Heart left ventricle (tissue), 16 donors: ENCODE results near the gene CBX1. TPM values are rescaled to one million over a fixed set of nuclear protein-coding genes. Genes with fewer than 3 reads are reported as not detected.
A peak's percentile ranks its signal among the peaks of the same experiment; 100 is the strongest.

Experiments used
- ATAC-seq, 4 donors: fragments of 200-7000 bp; cut with Tn5 transposase; one replicate each; pipeline ENCODE4 v1.9.1; 2020 to 2022; ENCODE audit warnings: moderate library complexity in 4 of 4, mild to moderate bottlenecking in 3 of 4, moderate number of reproducible peaks in 1 of 4
- DNase-seq, 5 donors: peaks; one replicate each; pipeline ENCODE4 v3.0.0-alpha.2; 2020
- H3K27ac ChIP-seq, 12 donors: fragments of 200-600 bp; sonication (generic) in 4 of 12; one replicate each; pipeline versions ENCODE4 v1.5.0 to v1.8.0; 2016 to 2022; ENCODE audit warnings: mild to moderate bottlenecking in 2 of 12
- H3K27me3 ChIP-seq, 9 donors: fragments of 200-600 bp; sonication (generic) in 2 of 9; one replicate each; pipeline versions ENCODE4 v1.5.1 to v1.8.0; 2016 to 2022; ENCODE audit warnings: mild to moderate bottlenecking in 3 of 9
- H3K36me3 ChIP-seq, 9 donors: fragments of 200-600 bp; sonication (generic) in 2 of 9; one replicate each; pipeline versions ENCODE4 v1.5.0 to v1.8.0; 2018 to 2022; ENCODE audit warnings: mild to moderate bottlenecking in 2 of 9
- H3K4me1 ChIP-seq, 12 donors: fragments of 200-600 bp; sonication (generic) in 4 of 12; one replicate each; pipeline versions ENCODE4 v1.5.0 to v1.8.0; 2016 to 2022; ENCODE audit warnings: mild to moderate bottlenecking in 3 of 12
- H3K4me3 ChIP-seq, 12 donors: fragments of 200-600 bp; sonication (generic) in 4 of 12; one replicate each; pipeline versions ENCODE4 v1.5.0 to v1.8.0; 2017 to 2022; ENCODE audit warnings: mild to moderate bottlenecking in 9 of 12, moderate library complexity in 4 of 12
- H3K9me3 ChIP-seq, 12 donors: fragments of 200-600 bp; sonication (generic) in 4 of 12; one replicate each; pipeline versions ENCODE4 v1.5.0 to v1.8.0; 2016 to 2022; ENCODE audit warnings: mild to moderate bottlenecking in 1 of 12
- CTCF ChIP-seq, 12 donors: fragments of 200-600 bp; sonication (generic) in 4 of 12; IDR thresholded peaks; one replicate each; pipeline versions ENCODE4 v1.5.0 to v1.8.0; 2018 to 2022; ENCODE audit warnings: antibody characterized with exemption in 12 of 12, mild to moderate bottlenecking in 5 of 12
- POLR2A ChIP-seq, 2 donors: fragments of 450-650 bp; IDR thresholded peaks; one replicate each; pipeline ENCODE4 v1.6.1; 2017; ENCODE audit warnings: antibody characterized with exemption in 2 of 2, mild to moderate bottlenecking in 2 of 2, moderate library complexity in 2 of 2
- WGBS, 4 donors: extraction: QIAGEN DNeasy Blood & Tissue Kit in 2 of 4; methylation state at CpG; one replicate each; pipeline versions ENCODE4 v1.1.5 to v1.1.7; 2013 to 2018; 5-methylcytosine and 5-hydroxymethylcytosine counted together
- intact Hi-C, 10 donors: fragments of 100-400 bp; cut with DNase I; formaldehyde crosslinking; loops; one replicate each; pipeline versions ENCODE4 v1.11.1 to v1.14.2; 2022
- polyA plus RNA-seq, 2 donors: library from polyadenylated mRNA; stranded (reverse); fragments of 200-250 nt; gene quantifications; one replicate each; pipeline ENCODE4 v1.2.3, GENCODE V29; 2013
- total RNA-seq, 9 donors: library from RNA; depleted of rRNA in 2 of 9; stranded (reverse); fragments of >200 nt in 2 of 9; fragmentation: NEBNext Ultra II Directional in 3 of 9; extraction: Animal tissue kit (Norgen Biotek cat#: 25700) in 3 of 9; gene quantifications; one replicate each; pipeline versions ENCODE4 v1.1.0 to v1.2.4, GENCODE V29; 2016 to 2023
- donor health status: ischemic (EF 13 %, LVEDD 7.1; RV severe dilation, severe dysfunction).
- donor health status: healthy with polysubstance abuse.
- donor health status: DM: no; HTN: yes; CAD: no.
- donor health status: DM: no; HTN: no; CAD: no.
- donor health status: ischemic (EF 25% LVEDD 6.9; RV normal size, moderate dysfunction).
- donor health status: ischemic (EF 25% LVEDD 5.7; RV mildly dilated, moderate dysfunction).
- donor health status: healthy.
- donor health status: DM: yes; HTN: yes; CAD: no.
- donor health status: ischemic (EF 35%, LVEDD 5.7; RV mildly dilated, moderate dysfunction).
- donor health status: nonischemic (EF 11% LVEDD 7.7; RV severe dilation, severe dysfunction).
- donor health status: DM: yes; HTN: yes; CAD: no.
- donor health status: PGD.
- donor health status: ischemic (EF 29% LVEDD 5.4; RV normal size, mild dysfunction).
- donor health status: nonischemic (EF 23%, LVEDD 6.1; RV moderate dilation, normal function).

CBX1 gene
- total and polyA plus RNA-seq, 11 donors: 24.6 to 51.7 (median 37.9) TPM

- TF ChIP-seq POLR2A (IDR thresholded peaks at IDR 0.05) (no peak), CTCF (IDR thresholded peaks at IDR 0.05) (no peak)
- H3K4me3 ChIP-seq: peak overlapping the region; percentile 73 to 97 (median 88)
- peaks cover 0 to 5% (median 0%) of the 10 kb centered on the region in 12 donors for H3K9me3 ChIP-seq
- 46 to 59% (median 48%) methylated on average over 13 of the region's 13 CpGs for WGBS, 4 donors
- H3K4me1 ChIP-seq: peaks cover 0 to 55% (median 22%) of the 10 kb centered on the region in 12 donors
- DNase-seq (no peak), ATAC-seq (no peak)
- H3K27me3 ChIP-seq: no peaks in the 10 kb centered on the region
- H3K27ac ChIP-seq: peak overlapping the region; percentile 86 to 98 (median 96)
- H3K36me3 ChIP-seq: no peaks in the 10 kb centered on the region
- intact Hi-C loops: no loop called here
Observed at GRCh38 chr17:48106802-48107136, 5.5 kb upstream of the CBX1 start.

- intact Hi-C loops: no loop called here
- 83 to 93% (median 85%) methylated on average over 7 of the region's 7 CpGs for WGBS, 4 donors
Observed at GRCh38 chr17:48104440-48104839, 3.2 kb upstream of the CBX1 start.

GRCh38 chr17:48102798-48103715, 1.8 kb upstream of the CBX1 start:
- Histone ChIP-seq H3K4me3 (no peak overlapping the region), H3K4me1 (peaks cover 0 to 35% (median 12%) of the 10 kb centered on the region in 12 donors), H3K27me3 (no peaks in the 10 kb centered on the region), H3K9me3 (peaks cover 0 to 5% (median 0%) of the 10 kb centered on the region in 12 donors), H3K36me3 (no peaks in the 10 kb centered on the region), H3K27ac (peak overlapping the region in 1 of 12 donors; percentile 93)
- TF ChIP-seq CTCF (IDR thresholded peaks at IDR 0.05): no peak
- no peak for TF ChIP-seq POLR2A (IDR thresholded peaks at IDR 0.05)
- intact Hi-C loops: no loop called here
- DNase-seq (peak in 1 of 5 donors; percentile 52), ATAC-seq (no peak)
- 64 to 80% (median 75%) methylated on average over 14 of the region's 14 CpGs for WGBS, 4 donors

More at GRCh38 chr17:48104440-48104839, 3.2 kb upstream of the CBX1 start:
- no peak for DNase-seq
- TF ChIP-seq CTCF (IDR thresholded peaks at IDR 0.05) (no peak), POLR2A (IDR thresholded peaks at IDR 0.05) (no peak)
- H3K36me3 ChIP-seq: no peaks in the 10 kb centered on the region
- H3K27me3 ChIP-seq: no peaks in the 10 kb centered on the region
- no peak for ATAC-seq
- H3K9me3 ChIP-seq: peaks cover 0 to 5% (median 0%) of the 10 kb centered on the region in 12 donors
- H3K27ac ChIP-seq: no peak overlapping the region
- H3K4me1 ChIP-seq: peaks cover 0 to 48% (median 21%) of the 10 kb centered on the region in 12 donors
- no peak overlapping the region for H3K4me3 ChIP-seq

- DNase-seq (no peak), ATAC-seq (no peak)
- Histone ChIP-seq H3K36me3 (no peaks in the 10 kb centered on the region), H3K27ac (peak overlapping the region in 5 of 12 donors; percentile 55 to 93 (median 93)), H3K9me3 (peaks cover 0 to 5% (median 0%) of the 10 kb centered on the region in 12 donors), H3K4me1 (peaks cover 0 to 35% (median 13%) of the 10 kb centered on the region in 12 donors), H3K27me3 (no peaks in the 10 kb centered on the region), H3K4me3 (peak overlapping the region in 8 of 12 donors; percentile 76 to 98 (median 92))
- 82 to 89% (median 86%) methylated on average over 19 of the region's 19 CpGs for WGBS, 4 donors
- no peak for TF ChIP-seq CTCF (IDR thresholded peaks at IDR 0.05)
- no peak for TF ChIP-seq POLR2A (IDR thresholded peaks at IDR 0.05)
- intact Hi-C loops: no loop called here
Observed at GRCh38 chr17:48102043-48102750, 919 bp upstream of the CBX1 start.
